HepG2 (cell line): ENCODE measurements around the gene EIF4A3. TPM values are rescaled to one million over a fixed set of nuclear protein-coding genes. Genes with fewer than 3 reads are reported as not detected.

Experiments used
- ATAC-seq: fragments of 200-7000 bp; cut with Tn5 transposase; 3 replicates; pipeline ENCODE4 v1.9.1; 2020; ENCODE audit warnings: mild to moderate bottlenecking, moderate library complexity
- BruUV-seq: library from RNA; stranded (reverse); fragments of 400-500 nt; replicated peaks from 2 replicates; lab custom pipeline; 2021; lab: Mats Ljungman, UMichigan
- CTCF ChIA-PET: fragments of 300-600 bp; formaldehyde crosslinking; extraction: SDS; loops from one replicate; lab custom pipeline; 2021; ENCODE audit warnings: low total read pairs, inconsistent platforms, low intra/inter-chr PET ratio; lab: Yijun Ruan, JAX
- POLR2A ChIA-PET: fragments of 350-600 bp; sonication (Branson Sonifier 250); formaldehyde crosslinking; loops from one replicate; lab custom pipeline; 2020; ENCODE audit warnings: antibody characterized with exemption, inconsistent platforms; lab: Yijun Ruan, JAX
- DNase-seq: peaks from one replicate; pipeline ENCODE4 v3.0.0-alpha.2; 2015; ENCODE audit warnings: low spot score
- FAIRE-seq: peaks from 3 replicates; lab custom pipeline; 2011; peaks lifted over from hg19 to GRCh38; lab: Jason Lieb, UNC
- H2AFZ ChIP-seq: one replicate; pipeline ENCODE4 v1.6.1; 2011; ENCODE audit warnings: low read length, inconsistent platforms
- H3K27ac ChIP-seq: fragments of 300-600 bp; 3 replicates; pipeline ENCODE4 v1.8.0; 2011; ENCODE audit warnings: mixed run types, mild to moderate bottlenecking, mixed read lengths, low read length, inconsistent platforms; ENCODE audit not compliant: insufficient read depth; ENCODE audit errors: extremely low read length
- H3K27me3 ChIP-seq, 2 experiments: fragments of 200-600 bp in 1 of 2; 2 replicates in 1 of 2; 3 replicates in 1 of 2; pipeline versions ENCODE4 v1.6.0 to v1.8.0; 2011; ENCODE audit warnings: low read length in 2 of 2, mild to moderate bottlenecking in 2 of 2, moderate library complexity in 2 of 2, inconsistent platforms in 1 of 2; ENCODE audit not compliant: insufficient read depth in 2 of 2, control insufficient read depth in 1 of 2
- H3K36me3 ChIP-seq, 2 experiments: fragments of 200-600 bp in 1 of 2; replicated peaks in 1 of 2; 2 replicates in 1 of 2; 3 replicates in 1 of 2; pipeline versions ENCODE4 v1.5.1 to v1.8.0; 2011; ENCODE audit warnings: low read length in 2 of 2, inconsistent platforms in 1 of 2; ENCODE audit not compliant: insufficient read depth in 2 of 2, control insufficient read depth in 1 of 2
- H3K4me1 ChIP-seq: 2 replicates; pipeline ENCODE4 v1.5.1; 2012; ENCODE audit warnings: low read length, inconsistent platforms; ENCODE audit not compliant: insufficient read depth
- H3K4me2 ChIP-seq: 2 replicates; pipeline ENCODE4 v1.6.0; 2011; ENCODE audit warnings: low read depth, low read length, inconsistent platforms
- H3K4me3 ChIP-seq, 3 experiments: fragments of 200-600 bp in 1 of 3; sonication (generic), shearing (Covaris generic) in 1 of 3; replicated peaks in 1 of 3; 2 replicates each; pipeline ENCODE4 v1.5.1; 2011 to 2016; ENCODE audit warnings: low read length in 3 of 3, inconsistent platforms in 2 of 3, low read depth in 2 of 3, mild to moderate bottlenecking in 2 of 3, control low read depth in 1 of 3, mixed read lengths in 1 of 3; ENCODE audit not compliant: insufficient read depth in 1 of 3
- H3K79me2 ChIP-seq: one replicate; pipeline ENCODE4 v1.6.1; 2011; ENCODE audit warnings: low read length, inconsistent platforms; ENCODE audit not compliant: insufficient read depth
- H3K9ac ChIP-seq: 2 replicates; pipeline ENCODE4 v1.6.0; 2011; ENCODE audit warnings: mild to moderate bottlenecking, low read depth, low read length, inconsistent platforms; ENCODE audit not compliant: insufficient read depth
- H3K9me3 ChIP-seq: 2 replicates; pipeline ENCODE4 v1.5.1; 2012; ENCODE audit warnings: mild to moderate bottlenecking, low read length
- H4K20me1 ChIP-seq: 2 replicates; pipeline ENCODE4 v1.6.0; 2011; ENCODE audit warnings: inconsistent platforms, mild to moderate bottlenecking, low read length, moderate library complexity; ENCODE audit not compliant: insufficient read depth
- CHCHD3 ChIP-seq: sonication (generic); formaldehyde crosslinking; IDR thresholded peaks from 2 replicates; pipeline ENCODE4 v1.8.0; 2022; ENCODE audit warnings: mild to moderate bottlenecking, missing genetic modification reagents, moderate library complexity
- PRPF4 ChIP-seq: fragments of 200-400 bp; formaldehyde crosslinking; IDR thresholded peaks from 2 replicates; pipeline ENCODE4 v1.6.1; 2016; ENCODE audit warnings: low read length, low read depth; ENCODE audit not compliant: poor library complexity, severe bottlenecking
- RFX5 ChIP-seq: IDR thresholded peaks from 2 replicates; pipeline ENCODE4 v1.6.1; 2011; ENCODE audit warnings: low read depth, low read length, improper control_type of control experiment
- ZNF33A ChIP-seq: sonication (generic); formaldehyde crosslinking; IDR thresholded peaks from 2 replicates; pipeline ENCODE4 v1.5.1; 2020; ENCODE audit warnings: missing genetic modification reagents, mild to moderate bottlenecking, moderate library complexity, borderline replicate concordance
- ZNF883 ChIP-seq: sonication (generic); formaldehyde crosslinking; IDR thresholded peaks from 2 replicates; pipeline ENCODE4 v1.5.1; 2020; ENCODE audit warnings: mild to moderate bottlenecking, missing genetic modification reagents; ENCODE audit errors: not compliant biosample characterization
- WGBS: methylation state at CpG from one replicate; pipeline ENCODE4 v1.1.6; 2017; ENCODE audit warnings: low lambda C conversion rate; 5-methylcytosine and 5-hydroxymethylcytosine counted together
- in situ Hi-C: cut with HindIII; loops from 2 replicates; pipeline ENCODE4 v1.10.0; 2017; ENCODE audit warnings: low pct_unique_long_range_greater_than_20kb; ENCODE audit not compliant: extremely low pct_ligation_motif_present
- intact Hi-C: fragments of 100-400 bp; cut with micrococcal nuclease; formaldehyde crosslinking; loops from one replicate; pipeline ENCODE4 v1.10.0; 2022; ENCODE audit not compliant: unreplicated experiment
- polyA plus RNA-seq, 8 experiments: library from polyadenylated mRNA; depleted of rRNA in 3 of 8; stranded (reverse) in 7 of 8; unstranded in 1 of 8; fragments of >200 nt; fragmentation: Illumina TruSeq in 4 of 8; extraction: Trizol in 4 of 8; gene quantifications; 2 replicates each; pipeline versions ENCODE4 v1.2.1 to v1.2.3, GENCODE V29; 2011 to 2016; ENCODE audit warnings: low read depth in 4 of 8, missing spikeins in 1 of 8, mixed read lengths in 1 of 8; ENCODE audit not compliant: insufficient read depth in 1 of 8
- total RNA-seq, 5 experiments: library from RNA; depleted of rRNA; stranded (reverse); fragments of >200 nt; fragmentation: Illumina TruSeq; extraction: Trizol; gene quantifications; 2 replicates each; pipeline ENCODE4 v1.2.3, GENCODE V29; 2016; ENCODE audit warnings: low read depth in 1 of 5
- TF ChIP-seq, protein P1 (sequence below): sonication (generic); formaldehyde crosslinking; IDR thresholded peaks from 2 replicates; pipeline ENCODE4 v1.4.0; 2020; ENCODE audit warnings: mild to moderate bottlenecking, missing genetic modification reagents
- TF ChIP-seq, protein P2 (sequence below): sonication (generic); formaldehyde crosslinking; conservative IDR thresholded peaks from 2 replicates; pipeline ENCODE4 v1.4.0; 2020; ENCODE audit warnings: missing genetic modification reagents
- TF ChIP-seq, protein P3 (sequence below), 2 experiments: sonication (generic) in 1 of 2; formaldehyde crosslinking in 1 of 2; IDR thresholded peaks; 2 replicates each; pipeline versions ENCODE4 v1.4.0 to v1.6.1; 2016 to 2020; ENCODE audit warnings: borderline replicate concordance in 1 of 2, low read depth in 1 of 2, mild to moderate bottlenecking in 1 of 2, missing genetic modification reagents in 1 of 2

Gene EIF4A3
- total and polyA plus RNA-seq, 2 of the 13 experiments (the other 11 are each of a cell fraction or from before 2014, with no cell fraction given): 145 to 187 TPM

DNA sequence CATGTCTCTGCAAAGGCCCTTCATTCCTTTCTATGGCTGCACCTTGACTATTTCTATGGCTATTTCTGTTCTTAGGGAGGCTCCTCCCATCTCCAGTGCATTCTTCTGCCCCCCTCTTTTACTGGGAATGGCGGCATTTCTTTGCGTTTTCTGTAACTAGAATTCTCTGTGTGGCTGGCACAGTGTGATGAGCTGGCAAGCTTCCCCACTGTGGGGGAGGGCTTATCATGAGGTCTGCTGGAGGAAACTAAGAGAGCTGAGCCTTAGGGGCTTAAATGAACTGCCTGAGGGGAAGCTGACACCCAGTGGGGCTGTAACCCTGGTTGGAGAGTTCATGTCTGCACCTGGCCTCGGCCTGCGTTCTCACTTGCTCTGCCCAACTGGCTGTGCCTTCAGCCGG is 21.4 kb upstream of the EIF4A3 start:
- ChIA-PET POLR2A (no interaction called here), CTCF (no interaction called here)
- no peak for DNase-seq
- no peaks in the 10 kb centered on the region for H3K36me3 ChIP-seq
- no peaks in the 10 kb centered on the region for H3K79me2 ChIP-seq
- in situ Hi-C loops: no loop called here
- H2AFZ ChIP-seq: no peak overlapping the region
- ATAC-seq: no peak
- 52% methylated on average over 5 of the region's 5 CpGs for WGBS
- no peak for FAIRE-seq
- H3K4me2 ChIP-seq: no peak overlapping the region
- no peak overlapping the region for H3K4me3 ChIP-seq
- intact Hi-C loops: no loop called here
- BruUV-seq: no TSS peak
- H3K9me3 ChIP-seq: no peaks in the 10 kb centered on the region
- no peaks in the 10 kb centered on the region for H3K4me1 ChIP-seq
- H3K9ac ChIP-seq: no peak overlapping the region
- no peak overlapping the region for H3K27ac ChIP-seq
- H3K27me3 ChIP-seq: peaks cover 3 to 42% of the 10 kb centered on the region in 2 experiments; a peak in 4 of 5 replicates
- H4K20me1 ChIP-seq: no peaks in the 10 kb centered on the region
- TF ChIP-seq, protein P1, sequence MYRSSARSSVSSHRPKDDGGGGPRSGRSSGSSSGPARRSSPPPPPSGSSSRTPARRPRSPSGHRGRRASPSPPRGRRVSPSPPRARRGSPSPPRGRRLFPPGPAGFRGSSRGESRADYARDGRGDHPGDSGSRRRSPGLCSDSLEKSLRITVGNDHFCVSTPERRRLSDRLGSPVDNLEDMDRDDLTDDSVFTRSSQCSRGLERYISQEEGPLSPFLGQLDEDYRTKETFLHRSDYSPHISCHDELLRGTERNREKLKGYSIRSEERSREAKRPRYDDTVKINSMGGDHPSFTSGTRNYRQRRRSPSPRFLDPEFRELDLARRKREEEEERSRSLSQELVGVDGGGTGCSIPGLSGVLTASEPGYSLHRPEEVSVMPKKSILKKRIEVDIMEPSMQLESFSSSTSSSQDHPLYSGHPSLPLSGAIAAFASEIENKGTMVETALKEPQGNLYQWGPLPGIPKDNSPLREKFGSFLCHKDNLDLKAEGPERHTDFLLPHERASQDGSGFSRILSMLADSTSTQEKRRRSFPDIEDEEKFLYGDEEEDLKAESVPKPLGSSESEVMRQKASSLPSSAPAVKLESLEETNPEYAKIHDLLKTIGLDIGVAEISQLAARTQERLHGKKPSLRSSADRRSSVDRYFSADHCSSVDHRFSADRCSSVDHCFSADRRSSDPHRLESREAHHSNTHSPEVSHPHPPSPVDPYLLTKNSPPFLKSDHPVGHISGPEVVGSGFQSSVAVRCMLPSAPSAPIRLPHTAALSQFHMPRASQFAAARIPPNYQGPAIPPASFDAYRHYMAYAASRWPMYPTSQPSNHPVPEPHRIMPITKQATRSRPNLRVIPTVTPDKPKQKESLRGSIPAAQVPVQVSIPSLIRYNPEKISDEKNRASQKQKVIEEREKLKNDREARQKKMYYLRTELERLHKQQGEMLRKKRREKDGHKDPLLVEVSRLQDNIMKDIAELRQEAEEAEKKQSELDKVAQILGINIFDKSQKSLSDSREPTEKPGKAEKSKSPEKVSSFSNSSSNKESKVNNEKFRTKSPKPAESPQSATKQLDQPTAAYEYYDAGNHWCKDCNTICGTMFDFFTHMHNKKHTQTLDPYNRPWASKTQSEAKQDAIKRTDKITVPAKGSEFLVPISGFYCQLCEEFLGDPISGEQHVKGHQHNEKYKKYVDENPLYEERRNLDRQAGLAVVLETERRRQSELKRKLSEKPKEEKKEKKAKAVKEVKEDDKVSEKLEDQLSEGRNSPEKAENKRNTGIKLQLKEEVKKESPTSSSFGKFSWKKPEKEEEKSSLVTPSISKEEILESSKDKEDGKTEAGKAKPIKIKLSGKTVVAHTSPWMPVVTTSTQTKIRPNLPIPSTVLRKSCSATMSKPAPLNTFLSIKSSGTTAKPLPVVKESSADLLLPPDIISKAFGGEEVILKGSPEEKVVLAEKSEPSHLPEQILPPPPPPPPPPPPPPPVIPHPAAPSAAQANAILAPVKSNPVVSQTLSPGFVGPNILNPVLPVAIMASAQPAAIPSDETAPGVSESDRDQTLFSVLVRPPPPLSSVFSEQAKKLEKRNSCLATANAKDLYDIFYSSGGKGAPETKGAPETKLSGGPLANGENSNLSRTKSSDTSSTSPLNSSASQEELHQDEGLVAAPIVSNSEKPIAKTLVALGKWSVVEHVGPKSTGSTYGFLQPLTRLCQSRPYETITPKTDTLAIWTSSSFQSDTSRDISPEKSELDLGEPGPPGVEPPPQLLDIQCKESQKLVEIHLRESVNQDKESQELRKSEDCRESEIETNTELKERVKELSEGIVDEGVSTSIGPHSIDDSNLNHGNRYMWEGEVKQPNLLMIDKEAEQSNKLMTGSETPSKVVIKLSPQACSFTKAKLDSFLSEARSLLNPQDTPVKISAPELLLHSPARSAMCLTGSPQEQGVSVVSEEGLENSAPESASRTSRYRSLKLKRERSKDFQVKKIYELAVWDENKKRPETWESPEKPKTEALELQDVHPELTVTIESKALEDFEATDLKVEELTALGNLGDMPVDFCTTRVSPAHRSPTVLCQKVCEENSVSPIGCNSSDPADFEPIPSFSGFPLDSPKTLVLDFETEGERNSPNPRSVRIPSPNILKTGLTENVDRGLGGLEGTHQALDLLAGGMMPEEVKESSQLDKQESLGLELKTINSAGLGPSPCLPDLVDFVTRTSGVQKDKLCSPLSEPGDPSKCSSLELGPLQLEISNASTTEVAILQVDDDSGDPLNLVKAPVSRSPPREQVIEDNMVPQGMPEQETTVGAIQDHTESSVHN (CRISPR knock-in tag): no peak
- TF ChIP-seq CHCHD3 (CRISPR knock-in tag): no peak
- TF ChIP-seq, protein P2, sequence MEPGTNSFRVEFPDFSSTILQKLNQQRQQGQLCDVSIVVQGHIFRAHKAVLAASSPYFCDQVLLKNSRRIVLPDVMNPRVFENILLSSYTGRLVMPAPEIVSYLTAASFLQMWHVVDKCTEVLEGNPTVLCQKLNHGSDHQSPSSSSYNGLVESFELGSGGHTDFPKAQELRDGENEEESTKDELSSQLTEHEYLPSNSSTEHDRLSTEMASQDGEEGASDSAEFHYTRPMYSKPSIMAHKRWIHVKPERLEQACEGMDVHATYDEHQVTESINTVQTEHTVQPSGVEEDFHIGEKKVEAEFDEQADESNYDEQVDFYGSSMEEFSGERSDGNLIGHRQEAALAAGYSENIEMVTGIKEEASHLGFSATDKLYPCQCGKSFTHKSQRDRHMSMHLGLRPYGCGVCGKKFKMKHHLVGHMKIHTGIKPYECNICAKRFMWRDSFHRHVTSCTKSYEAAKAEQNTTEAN: no peak
- TF ChIP-seq RFX5: no peak
- TF ChIP-seq PRPF4: no peak
- TF ChIP-seq, protein P3, sequence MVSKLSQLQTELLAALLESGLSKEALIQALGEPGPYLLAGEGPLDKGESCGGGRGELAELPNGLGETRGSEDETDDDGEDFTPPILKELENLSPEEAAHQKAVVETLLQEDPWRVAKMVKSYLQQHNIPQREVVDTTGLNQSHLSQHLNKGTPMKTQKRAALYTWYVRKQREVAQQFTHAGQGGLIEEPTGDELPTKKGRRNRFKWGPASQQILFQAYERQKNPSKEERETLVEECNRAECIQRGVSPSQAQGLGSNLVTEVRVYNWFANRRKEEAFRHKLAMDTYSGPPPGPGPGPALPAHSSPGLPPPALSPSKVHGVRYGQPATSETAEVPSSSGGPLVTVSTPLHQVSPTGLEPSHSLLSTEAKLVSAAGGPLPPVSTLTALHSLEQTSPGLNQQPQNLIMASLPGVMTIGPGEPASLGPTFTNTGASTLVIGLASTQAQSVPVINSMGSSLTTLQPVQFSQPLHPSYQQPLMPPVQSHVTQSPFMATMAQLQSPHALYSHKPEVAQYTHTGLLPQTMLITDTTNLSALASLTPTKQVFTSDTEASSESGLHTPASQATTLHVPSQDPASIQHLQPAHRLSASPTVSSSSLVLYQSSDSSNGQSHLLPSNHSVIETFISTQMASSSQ (IDR thresholded peaks at IDR 0.05; ENCODE audit: low read depth): no peak
- TF ChIP-seq, protein P3 (CRISPR knock-in tag; IDR thresholded peaks at IDR 0.05; ENCODE audit: borderline replicate concordance): no peak
- no peak for TF ChIP-seq ZNF33A (CRISPR knock-in tag)
- TF ChIP-seq ZNF883 (CRISPR knock-in tag): no peak
